Measurements from ENCODE around the gene CBLB. TPM values are rescaled to one million over a fixed set of nuclear protein-coding genes. Genes with fewer than 3 reads are reported as not detected.
"Not testable (repeated sequence)": the region's sequence is repeated elsewhere in the genome, so short reads cannot be mapped to it uniquely, and the experiment has no call there.

The CBLB gene
- total RNA-seq, 1 donor from 2014 or later: 140 TPM

GRCh38 chr3:105731686-105732085 lies 137.1 kb downstream of the CBLB start:
- intact Hi-C loops (cut with DNase I): no loop called here
- no peak for DNase-seq (ENCODE audit: low spot score)
- ATAC-seq: peak; percentile 40

- no peak for ATAC-seq
- DNase-seq (ENCODE audit: low spot score): no peak
- intact Hi-C loops (cut with DNase I): no loop called here
Measured at GRCh38 chr3:105730801-105731354, 137.9 kb downstream of the CBLB start.

- intact Hi-C loops (cut with DNase I): no loop called here
- ATAC-seq (peak; percentile 7), DNase-seq (ENCODE audit: low spot score) (no peak)
Measured at GRCh38 chr3:105729667-105730066, 139.1 kb downstream of the CBLB start.

- intact Hi-C loops (cut with DNase I): no loop called here
Measured at GRCh38 chr3:105728771-105729312, 140.0 kb downstream of the CBLB start.

DNA sequence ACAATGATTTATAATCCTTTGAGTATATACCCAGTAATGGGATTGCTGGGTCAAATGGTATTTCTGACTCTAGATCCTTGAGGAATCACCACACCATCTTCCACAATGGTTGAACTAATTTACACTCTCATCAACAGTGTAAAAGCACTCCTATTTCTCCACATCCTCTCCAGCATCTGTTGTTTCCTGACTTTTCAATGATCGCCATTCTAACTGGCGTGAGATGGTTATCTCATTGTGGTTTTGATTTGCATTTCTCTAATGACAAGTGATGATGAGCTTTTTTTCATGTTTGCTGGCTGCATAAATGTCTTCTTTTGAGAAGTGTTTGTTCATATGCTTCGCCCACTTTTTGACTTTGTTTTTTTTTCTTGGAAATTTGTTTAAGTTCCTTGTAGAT lies 141.8 kb downstream of the CBLB start:
- intact Hi-C loops (cut with DNase I); ATAC-seq; DNase-seq (ENCODE audit: low spot score): not testable (repeated sequence)

More at GRCh38 chr3:105728771-105729312, 140.0 kb downstream of the CBLB start:
- DNase-seq (ENCODE audit: low spot score): no peak
- no peak for ATAC-seq

DNA sequence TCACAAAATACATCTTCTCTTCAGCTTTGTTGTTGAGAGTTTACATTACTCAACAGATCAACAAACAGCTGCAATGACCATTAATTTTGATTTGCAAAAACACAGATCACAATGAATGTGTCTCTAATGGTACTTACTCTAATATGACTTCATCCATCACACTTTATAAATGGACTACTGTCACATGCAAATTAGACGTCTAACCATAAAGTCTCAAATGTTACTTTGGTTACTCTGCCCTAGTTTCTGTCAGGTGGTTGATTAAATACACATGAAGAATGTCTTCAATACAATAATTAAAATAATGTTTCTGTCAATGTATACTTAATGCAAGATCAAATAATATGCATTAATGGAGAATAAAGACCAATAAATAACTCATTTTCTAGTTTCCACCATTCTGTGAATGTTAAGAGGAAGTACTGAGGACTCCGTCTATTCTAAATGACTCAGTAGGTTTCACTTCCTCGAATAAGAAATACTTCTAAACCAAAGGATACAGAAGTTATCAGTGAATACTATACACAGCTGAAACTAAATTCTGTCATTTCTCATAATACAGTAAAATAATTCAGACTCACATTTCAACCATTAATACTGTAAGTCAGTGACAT lies 145.8 kb downstream of the CBLB start:
- ATAC-seq: peak; percentile 65
- no peak for DNase-seq (ENCODE audit: low spot score)
- intact Hi-C loops (cut with DNase I): no loop called here

- ATAC-seq (no peak), DNase-seq (ENCODE audit: low spot score) (no peak)
- intact Hi-C loops (cut with DNase I): no loop called here
Measured at GRCh38 chr3:105719791-105720190, 149.0 kb downstream of the CBLB start.

DNA sequence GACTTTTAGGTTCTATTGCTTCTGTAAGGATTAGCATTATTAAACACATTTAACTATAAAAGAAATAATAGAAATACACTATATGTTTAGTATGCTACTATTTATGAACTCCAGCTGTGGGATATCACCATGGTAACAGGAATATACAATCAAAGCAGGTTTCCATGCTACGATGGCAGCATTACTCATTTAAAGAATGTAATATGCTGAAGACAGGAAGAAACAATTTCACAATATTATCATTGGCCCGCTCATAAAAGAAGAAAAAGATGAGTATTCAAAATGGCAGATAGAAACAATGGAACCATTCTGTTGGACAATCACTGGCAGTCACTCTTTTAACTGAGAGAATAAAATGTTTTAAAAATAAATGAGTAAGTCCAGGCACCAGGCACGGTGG lies 153.4 kb downstream of the CBLB start:
- no peak for DNase-seq (ENCODE audit: low spot score)
- intact Hi-C loops (cut with DNase I): no loop called here
- ATAC-seq: peak; percentile 29

- no peak for ATAC-seq
- intact Hi-C loops (cut with DNase I): no loop called here
- DNase-seq (ENCODE audit: low spot score): no peak
Measured at GRCh38 chr3:105714453-105714852, 154.4 kb downstream of the CBLB start.

- ATAC-seq (no peak), DNase-seq (ENCODE audit: low spot score) (no peak)
- intact Hi-C loops (cut with DNase I): no loop called here
Measured at GRCh38 chr3:105708980-105709379, 159.8 kb downstream of the CBLB start.

- DNase-seq (ENCODE audit: low spot score): no peak
- intact Hi-C loops (cut with DNase I): no loop called here
- ATAC-seq: no peak
Measured at GRCh38 chr3:105707009-105707408, 161.8 kb downstream of the CBLB start.

GRCh38 chr3:105704726-105705410 lies 163.9 kb downstream of the CBLB start:
- intact Hi-C loops (cut with DNase I): no loop called here
- no peak for ATAC-seq
- no peak for DNase-seq (ENCODE audit: low spot score)

- intact Hi-C loops (cut with DNase I): no loop called here
- DNase-seq (ENCODE audit: low spot score) (no peak), ATAC-seq (no peak)
Measured at GRCh38 chr3:105700575-105700974, 168.2 kb downstream of the CBLB start.

DNA sequence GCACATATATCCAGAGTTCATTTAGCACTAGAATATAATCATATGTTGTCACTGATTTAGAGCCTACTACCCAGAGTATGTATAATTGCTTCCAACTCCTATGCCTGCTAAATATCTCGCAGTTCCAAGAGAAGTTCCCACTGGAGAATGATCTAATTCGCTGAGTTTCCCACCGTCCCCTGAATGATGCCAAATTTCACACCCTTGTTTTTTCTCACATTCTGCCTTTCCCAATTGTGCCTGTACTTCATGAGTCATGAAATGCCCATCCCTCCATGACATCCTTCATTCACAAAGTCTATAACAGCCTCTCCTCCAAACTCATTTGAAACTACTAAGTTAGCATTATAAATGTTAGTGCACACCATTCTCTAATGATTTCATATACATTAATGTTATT lies 177.2 kb downstream of the CBLB start:
- DNase-seq (ENCODE audit: low spot score) (no peak), ATAC-seq (peak; percentile 84)
- intact Hi-C loops (cut with DNase I): no loop called here

- ATAC-seq (peak; percentile 59), DNase-seq (ENCODE audit: low spot score) (no peak)
- intact Hi-C loops (cut with DNase I): no loop called here
Measured at GRCh38 chr3:105691053-105691452, 177.8 kb downstream of the CBLB start.

DNA sequence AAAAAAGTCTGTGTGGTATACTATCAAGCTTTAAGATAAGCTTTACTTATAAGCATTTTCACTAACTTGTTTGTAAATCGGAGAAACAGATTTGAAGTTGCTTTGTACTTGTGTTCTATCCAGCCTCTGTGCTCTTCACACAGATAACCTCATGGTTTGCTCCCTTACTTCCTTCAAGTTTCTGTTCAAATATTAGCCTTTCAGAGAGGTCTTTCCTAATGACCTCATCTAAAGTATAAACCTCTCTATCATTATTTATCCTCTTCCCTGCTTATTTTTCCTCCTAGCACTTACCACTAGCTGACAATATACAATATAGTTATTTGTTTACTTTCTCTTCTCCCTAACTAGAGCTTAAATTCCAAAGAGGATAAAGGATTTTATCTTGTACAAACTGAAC lies 180.0 kb downstream of the CBLB start:
- no peak for DNase-seq (ENCODE audit: low spot score)
- ATAC-seq: no peak
- intact Hi-C loops (cut with DNase I): no loop called here

DNA sequence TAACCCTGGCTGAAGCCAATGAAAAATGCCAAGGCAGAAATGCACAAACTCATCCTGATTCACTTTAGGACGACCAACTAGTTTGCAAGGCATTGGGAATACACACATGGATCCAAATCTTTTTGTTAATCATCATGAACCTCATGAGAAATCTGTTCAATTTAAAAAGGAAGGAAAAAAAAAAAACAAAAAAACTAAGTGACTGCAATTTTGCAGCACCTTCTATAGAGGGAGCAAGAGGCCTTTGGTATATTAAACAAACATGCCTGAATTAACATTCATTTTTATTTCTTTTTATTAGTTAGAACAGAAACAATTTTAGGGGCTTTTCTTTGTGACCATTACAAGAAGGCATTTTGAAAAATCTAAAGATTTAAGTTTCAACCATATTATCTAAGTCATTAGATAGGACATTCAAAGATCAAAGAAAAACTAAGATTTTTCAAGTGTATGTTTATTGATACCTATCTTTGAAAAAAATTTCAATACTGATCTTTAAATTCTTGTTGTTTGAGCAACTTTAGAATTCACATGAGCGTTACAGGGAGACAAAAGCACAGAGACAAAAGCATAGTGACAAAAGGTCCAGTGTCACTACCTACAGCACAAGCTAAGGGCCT lies 182.4 kb downstream of the CBLB start:
- intact Hi-C loops (cut with DNase I): no loop called here
- no peak for DNase-seq (ENCODE audit: low spot score)
- ATAC-seq: peak; percentile 41

DNA sequence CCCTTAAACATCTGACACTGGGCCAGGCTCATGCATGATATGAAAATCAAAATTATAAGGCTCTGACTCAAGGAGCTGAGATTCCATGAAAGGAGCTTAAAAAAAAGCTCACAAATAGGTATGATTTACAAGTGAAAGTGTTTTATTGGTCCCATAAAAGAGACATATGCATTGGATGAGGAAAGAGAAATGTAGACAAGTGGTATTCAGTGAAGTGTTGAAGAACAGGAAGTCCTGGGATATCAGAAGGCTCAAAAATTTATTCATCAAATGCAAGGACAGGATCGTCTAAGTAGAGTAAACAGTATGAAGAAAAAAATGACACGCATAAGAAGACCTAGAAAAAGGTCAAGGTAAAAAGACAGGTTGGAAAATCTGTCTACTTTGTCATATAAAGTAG lies 188.9 kb downstream of the CBLB start:
- intact Hi-C loops (cut with DNase I): no loop called here
- no peak for ATAC-seq
- no peak for DNase-seq (ENCODE audit: low spot score)

DNA sequence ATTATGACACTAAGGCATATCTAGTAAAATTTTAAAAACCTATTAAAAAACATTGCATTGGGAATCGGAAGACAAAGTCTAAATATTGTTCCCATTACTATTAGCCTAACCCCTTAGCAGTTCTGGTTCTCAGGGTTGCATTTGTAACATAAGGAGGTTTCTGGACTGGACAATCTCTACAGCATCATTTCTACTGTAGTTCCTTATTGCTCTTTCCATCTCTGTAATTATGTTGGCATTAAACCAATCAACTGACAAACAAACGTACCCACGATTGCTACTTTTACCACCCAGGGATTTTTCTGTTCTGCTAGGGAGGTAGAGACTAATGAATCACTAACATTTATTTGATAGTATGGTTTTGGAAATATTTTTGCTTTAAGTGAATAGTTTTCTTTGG lies 190.8 kb downstream of the CBLB start:
- no peak for DNase-seq (ENCODE audit: low spot score)
- intact Hi-C loops (cut with DNase I): no loop called here
- ATAC-seq: no peak
